H1 (cell line): ENCODE results near the gene TEX29. TPM values are rescaled to one million over a fixed set of nuclear protein-coding genes. Genes with fewer than 3 reads are reported as not detected.

Experiments used
- CTCF ChIA-PET: fragments of 300-600 bp; sonication (Branson Sonifier 250); formaldehyde crosslinking; loops from one replicate; lab custom pipeline; 2021; ENCODE audit not compliant: partially characterized antibody; lab: Charles Lee
- POLR2A ChIA-PET: fragments of 300-600 bp; sonication (Branson Sonifier 250); formaldehyde crosslinking; loops from one replicate; lab custom pipeline; 2021; ENCODE audit warnings: inconsistent platforms; ENCODE audit not compliant: partially characterized antibody; lab: Charles Lee
- DNase-seq, 2 experiments: peaks; one replicate each; pipeline versions ENCODE4 v3.0.0 to v3.0.0-alpha.2; 2010 to 2022; ENCODE audit warnings: low spot score in 2 of 2, low read depth in 1 of 2, mixed read lengths in 1 of 2
- FAIRE-seq: peaks from 2 replicates; lab custom pipeline; 2011; peaks lifted over from hg19 to GRCh38; lab: Jason Lieb, UNC
- H2AFZ ChIP-seq: 2 replicates; pipeline ENCODE4 v1.8.1; 2012; ENCODE audit warnings: low read length, inconsistent platforms
- H2AK5ac ChIP-seq: 2 replicates; pipeline ENCODE4 v1.6.1; 2013; ENCODE audit warnings: low read depth, low read length
- H2BK120ac ChIP-seq: replicated peaks from 2 replicates; pipeline ENCODE3; 2013; ENCODE audit warnings: low read depth, low read length, inconsistent platforms
- H2BK12ac ChIP-seq: 2 replicates; pipeline ENCODE4 v1.6.1; 2013; ENCODE audit warnings: low read depth, low read length
- H2BK15ac ChIP-seq: 2 replicates; pipeline ENCODE4 v1.6.1; 2013; ENCODE audit warnings: low read length
- H2BK20ac ChIP-seq: 2 replicates; pipeline ENCODE4 v1.6.1; 2013; ENCODE audit warnings: low read length
- H2BK5ac ChIP-seq: 2 replicates; pipeline ENCODE4 v1.6.1; 2013; ENCODE audit warnings: low read depth, low read length
- H3K14ac ChIP-seq: 2 replicates; pipeline ENCODE4 v1.6.1; 2013; ENCODE audit warnings: inconsistent platforms; ENCODE audit not compliant: insufficient read length
- H3K18ac ChIP-seq: 2 replicates; pipeline ENCODE4 v1.6.1; 2013; ENCODE audit warnings: low read length; ENCODE audit errors: extremely low read depth
- H3K23ac ChIP-seq: 2 replicates; pipeline ENCODE4 v1.6.1; 2013; ENCODE audit warnings: inconsistent platforms; ENCODE audit not compliant: insufficient read length
- H3K23me2 ChIP-seq: 2 replicates; pipeline ENCODE4 v1.6.1; 2013; ENCODE audit warnings: low read depth, low read length
- H3K27ac ChIP-seq: 2 replicates; pipeline ENCODE4 v1.6.1; 2011; ENCODE audit warnings: low read depth, low read length, inconsistent platforms
- H3K27me3 ChIP-seq, 4 experiments: replicated peaks in 1 of 4; 1 replicate in 1 of 4; 2 replicates in 3 of 4; pipeline versions ENCODE4 v1.6.1 to v1.8.1; 2011 to 2013; ENCODE audit warnings: low read length in 3 of 4, mild to moderate bottlenecking in 3 of 4, inconsistent platforms in 2 of 4, mixed read lengths in 2 of 4, moderate library complexity in 1 of 4; ENCODE audit not compliant: control insufficient read depth in 3 of 4, insufficient read depth in 3 of 4; ENCODE audit errors: extremely low read depth in 1 of 4
- H3K36me3 ChIP-seq, 4 experiments: 2 replicates each; pipeline versions ENCODE4 v1.6.1 to v1.8.1; 2011 to 2013; ENCODE audit warnings: mild to moderate bottlenecking in 4 of 4, low read length in 3 of 4, moderate library complexity in 2 of 4, control low read depth in 1 of 4, inconsistent platforms in 1 of 4; ENCODE audit not compliant: insufficient read depth in 4 of 4, control insufficient read depth in 2 of 4
- H3K4ac ChIP-seq: replicated peaks from 2 replicates; pipeline ENCODE3; 2013; ENCODE audit warnings: low read length, low read depth, mixed read lengths, inconsistent platforms; ENCODE audit not compliant: insufficient read length
- H3K4me1 ChIP-seq, 4 experiments: replicated peaks in 1 of 4; 1 replicate in 1 of 4; 2 replicates in 3 of 4; pipeline versions ENCODE4 v1.6.1 to v1.8.1; 2011 to 2013; ENCODE audit warnings: low read length in 3 of 4, inconsistent platforms in 2 of 4, mixed read lengths in 1 of 4; ENCODE audit not compliant: insufficient read depth in 4 of 4, control insufficient read depth in 3 of 4
- H3K4me2 ChIP-seq, 2 experiments: 2 replicates each; pipeline versions ENCODE4 v1.6.1 to v1.8.1; 2011 to 2013; ENCODE audit warnings: low read depth in 2 of 2, low read length in 2 of 2, control low read depth in 1 of 2, inconsistent platforms in 1 of 2, mild to moderate bottlenecking in 1 of 2; ENCODE audit not compliant: insufficient read depth in 1 of 2
- H3K4me3 ChIP-seq, 4 experiments: fragments of 200-600, 300-600 bp in 1 of 4; sonication (generic), shearing (Covaris generic), sonication (Bioruptor Twin) in 1 of 4; 2 replicates each; pipeline versions ENCODE4 v1.5.1 to v1.8.1; 2011 to 2016; ENCODE audit warnings: low read length in 4 of 4, low read depth in 3 of 4, control low read depth in 2 of 4, inconsistent platforms in 2 of 4, mild to moderate bottlenecking in 2 of 4, mixed read lengths in 1 of 4, moderate library complexity in 1 of 4; ENCODE audit not compliant: insufficient read depth in 2 of 4; ENCODE audit errors: extremely low read depth in 1 of 4
- H3K56ac ChIP-seq: replicated peaks from 2 replicates; pipeline ENCODE3; 2013; ENCODE audit warnings: low read depth, mild to moderate bottlenecking, mixed read lengths, low read length, inconsistent platforms; ENCODE audit not compliant: insufficient read length
- H3K79me1 ChIP-seq: 2 replicates; pipeline ENCODE4 v1.6.1; 2013; ENCODE audit warnings: low read depth, low read length, control low read depth
- H3K79me2 ChIP-seq, 2 experiments: 2 replicates each; pipeline versions ENCODE4 v1.6.1 to v1.8.1; 2012 to 2013; ENCODE audit warnings: low read length in 2 of 2, mild to moderate bottlenecking in 2 of 2, inconsistent platforms in 1 of 2; ENCODE audit not compliant: insufficient read depth in 2 of 2, control insufficient read depth in 1 of 2
- H3K9ac ChIP-seq, 4 experiments: replicated peaks in 1 of 4; 1 replicate in 1 of 4; 2 replicates in 3 of 4; pipeline versions ENCODE4 v1.6.1 to v1.8.1; 2011 to 2013; ENCODE audit warnings: low read depth in 3 of 4, low read length in 3 of 4, control low read depth in 2 of 4, mild to moderate bottlenecking in 2 of 4, moderate library complexity in 2 of 4, inconsistent platforms in 1 of 4; ENCODE audit errors: extremely low read depth in 1 of 4
- H3K9me3 ChIP-seq, 2 experiments: 2 replicates each; pipeline versions ENCODE4 v1.6.1 to v1.8.1; 2012 to 2013; ENCODE audit warnings: mild to moderate bottlenecking in 2 of 2, moderate library complexity in 2 of 2, control low read depth in 1 of 2, inconsistent platforms in 1 of 2, low read depth in 1 of 2, low read length in 1 of 2, mixed read lengths in 1 of 2; ENCODE audit not compliant: insufficient read depth in 2 of 2
- H4K20me1 ChIP-seq, 2 experiments: replicated peaks in 1 of 2; 2 replicates each; pipeline versions ENCODE3 to v1.8.1; 2011 to 2013; ENCODE audit warnings: inconsistent platforms in 2 of 2, low read length in 2 of 2, mild to moderate bottlenecking in 1 of 2; ENCODE audit not compliant: insufficient read depth in 2 of 2, control insufficient read depth in 1 of 2
- H4K5ac ChIP-seq: 2 replicates; pipeline ENCODE4 v1.6.1; 2013; ENCODE audit warnings: low read length, low read depth, mixed read lengths, inconsistent platforms; ENCODE audit not compliant: insufficient read length
- H4K8ac ChIP-seq: 2 replicates; pipeline ENCODE4 v1.8.0; 2013; ENCODE audit warnings: mild to moderate bottlenecking, moderate library complexity, low read length, inconsistent platforms; ENCODE audit not compliant: insufficient read depth; ENCODE audit errors: extremely low read depth
- H4K91ac ChIP-seq: replicated peaks from 2 replicates; pipeline ENCODE3; 2013; ENCODE audit warnings: low read length, mixed read lengths, inconsistent platforms; ENCODE audit not compliant: insufficient read length
- CBX8 ChIP-seq: fragments of 300-800, 300-1000 bp; sonication (generic); IDR thresholded peaks from 2 replicates; pipeline ENCODE4 v1.7.1; 2016; ENCODE audit warnings: low read depth, low read length, borderline replicate concordance
- KDM1A ChIP-seq: fragments of 200-600, 300-600 bp; sonication (generic); IDR thresholded peaks from 2 replicates; pipeline ENCODE4 v1.7.1; 2016; ENCODE audit warnings: mild to moderate bottlenecking, low read length, borderline replicate concordance
- WGBS, 2 experiments: shearing (Covaris generic) in 1 of 2; methylation state at CpG; one replicate each; pipeline versions ENCODE4 v1.1.6 to v1.1.7; 2013 to 2015; ENCODE audit warnings: low lambda C conversion rate in 2 of 2, mixed read lengths in 2 of 2, inconsistent platforms in 1 of 2, low coverage in 1 of 2, missing lambda C conversion rate in 1 of 2; ENCODE audit not compliant: insufficient replicate concordance in 2 of 2, insufficient coverage in 1 of 2, insufficient read length in 1 of 2; ENCODE audit errors: extremely low coverage in 1 of 2, missing lambda C conversion rate in 1 of 2; 5-methylcytosine and 5-hydroxymethylcytosine counted together
- polyA plus RNA-seq, 7 experiments: library from polyadenylated mRNA; depleted of rRNA in 3 of 7; stranded (reverse) in 5 of 7; unstranded in 2 of 7; fragments of >200 nt in 5 of 7; fragments of 200-250 nt in 2 of 7; gene quantifications; 1 replicate in 5 of 7; 2 replicates in 1 of 7; 4 replicates in 1 of 7; pipeline versions ENCODE4 v1.2.1 to v1.2.3, GENCODE V29; 2011 to 2013; ENCODE audit warnings: missing spikeins in 2 of 7, mixed read lengths in 2 of 7
- total RNA-seq: library from RNA; stranded (reverse); fragmentation: NEBNext Ultra II Directional; extraction: Animal tissue kit (Norgen Biotek cat#: 25700); gene quantifications from 2 replicates; pipeline ENCODE4 v1.2.1, GENCODE V29; 2021

TEX29 gene
- total and polyA plus RNA-seq, 2 of the 8 experiments (the other 6 are each of a cell fraction or from before 2014, with no cell fraction given) = 0.08 TPM; not detected in 1

- Histone ChIP-seq H4K8ac (no peak overlapping the region), H4K5ac (no peak overlapping the region), H2BK5ac (no peak overlapping the region), H3K36me3 (no peaks in the 10 kb centered on the region), H4K20me1 (peaks cover 0 to 2% of the 10 kb centered on the region in 2 experiments), H3K27ac (no peak overlapping the region), H3K4me3 (no peak overlapping the region), H2BK120ac (no peak overlapping the region), H3K9ac (peak overlapping the region in 1 of 4 experiments; percentile 0; a peak in 1 of 7 replicates), H3K18ac (no peak overlapping the region), H3K79me2 (no peaks in the 10 kb centered on the region), H3K14ac (no peak overlapping the region), H3K27me3 (no peaks in the 10 kb centered on the region), H3K9me3 (no peaks in the 10 kb centered on the region; a peak in 2 of 4 replicates), H4K91ac (no peak overlapping the region), H3K4ac (no peak overlapping the region), H3K56ac (no peak overlapping the region), H2AFZ (no peak overlapping the region), H2BK12ac (no peak overlapping the region), H3K23ac (no peak overlapping the region), H3K23me2 (no peaks in the 10 kb centered on the region), H2BK15ac (no peak overlapping the region), H2AK5ac (no peak overlapping the region), H3K4me1 (no peaks in the 10 kb centered on the region), H2BK20ac (no peak overlapping the region), H3K4me2 (no peak overlapping the region), H3K79me1 (no peaks in the 10 kb centered on the region)
- POLR2A ChIA-PET = no interaction called here
- CTCF ChIA-PET = interaction anchor here (0.8 to 1.4 kb wide), 2 partner anchors 74 to 92 kb away, joined by 3 read pairs; no protein-coding TSS in a partner anchor
- TF ChIP-seq CBX8 (no peak), KDM1A (no peak)
- 86% methylated on average over 4 of the region's 4 CpGs; no CpG with 5 or more reads in 1 of the 2 experiments for WGBS, 2 experiments
- no peak for FAIRE-seq
- DNase-seq = no peak
These were observed 16.8 kb downstream of the TEX29 start for GRCh38 chr13:111337206-111337605.
